Retinal pigment epithelial cell (primary cell): Measurements from ENCODE around the gene MROH9.

Experiments
- DNase-seq: peaks from one replicate; pipeline ENCODE4 v3.0.0-alpha.2; 2010; ENCODE audit warnings: low read depth
- H3K4me3 ChIP-seq: 2 replicates; pipeline ENCODE4 v1.5.1; 2011; ENCODE audit warnings: mild to moderate bottlenecking, low read length, control low read depth, moderate library complexity
- TF ChIP-seq, protein P1 (sequence below): conservative IDR thresholded peaks from 2 replicates; pipeline ENCODE4 v1.5.1; 2011; ENCODE audit warnings: low read depth, low read length, control low read depth, inconsistent platforms

The MROH9 gene

GRCh38 chr1:170993717-170994116 is 58.4 kb downstream of the MROH9 start:
- DNase-seq, result no peak
- no peak overlapping the region for H3K4me3 ChIP-seq
- TF ChIP-seq, protein P1, sequence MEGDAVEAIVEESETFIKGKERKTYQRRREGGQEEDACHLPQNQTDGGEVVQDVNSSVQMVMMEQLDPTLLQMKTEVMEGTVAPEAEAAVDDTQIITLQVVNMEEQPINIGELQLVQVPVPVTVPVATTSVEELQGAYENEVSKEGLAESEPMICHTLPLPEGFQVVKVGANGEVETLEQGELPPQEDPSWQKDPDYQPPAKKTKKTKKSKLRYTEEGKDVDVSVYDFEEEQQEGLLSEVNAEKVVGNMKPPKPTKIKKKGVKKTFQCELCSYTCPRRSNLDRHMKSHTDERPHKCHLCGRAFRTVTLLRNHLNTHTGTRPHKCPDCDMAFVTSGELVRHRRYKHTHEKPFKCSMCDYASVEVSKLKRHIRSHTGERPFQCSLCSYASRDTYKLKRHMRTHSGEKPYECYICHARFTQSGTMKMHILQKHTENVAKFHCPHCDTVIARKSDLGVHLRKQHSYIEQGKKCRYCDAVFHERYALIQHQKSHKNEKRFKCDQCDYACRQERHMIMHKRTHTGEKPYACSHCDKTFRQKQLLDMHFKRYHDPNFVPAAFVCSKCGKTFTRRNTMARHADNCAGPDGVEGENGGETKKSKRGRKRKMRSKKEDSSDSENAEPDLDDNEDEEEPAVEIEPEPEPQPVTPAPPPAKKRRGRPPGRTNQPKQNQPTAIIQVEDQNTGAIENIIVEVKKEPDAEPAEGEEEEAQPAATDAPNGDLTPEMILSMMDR, result no peak

GRCh38 chr1:171014880-171015279 is 79.5 kb downstream of the MROH9 start:
- H3K4me3 ChIP-seq, result no peak overlapping the region
- no peak for DNase-seq
- TF ChIP-seq, protein P1, result no peak

DNA sequence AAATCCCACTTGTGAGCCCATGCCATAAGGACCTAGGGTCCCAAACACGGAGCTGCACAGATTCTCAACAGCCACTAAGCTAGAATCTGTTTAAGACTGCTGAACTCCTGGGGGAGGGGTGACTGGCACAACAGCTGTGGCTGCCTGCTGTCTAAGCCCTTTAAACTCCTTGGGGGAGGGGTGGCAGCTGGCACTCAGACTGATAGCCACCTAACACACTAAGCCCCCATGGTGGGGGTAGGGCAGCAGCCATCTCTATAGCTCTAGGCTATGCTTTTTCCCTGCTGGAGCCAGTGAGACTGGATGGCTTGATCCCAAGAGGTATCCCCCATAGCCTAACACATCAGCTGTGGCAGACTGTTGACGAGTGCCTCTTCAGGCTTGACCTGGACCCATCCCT is 82.1 kb downstream of the MROH9 start:
- TF ChIP-seq, protein P1, result no peak
- no peak for DNase-seq
- no peak overlapping the region for H3K4me3 ChIP-seq

- TF ChIP-seq, protein P1, result no peak
- no peak overlapping the region for H3K4me3 ChIP-seq
- DNase-seq, result no peak
Measured at GRCh38 chr1:171019971-171020370, 84.6 kb downstream of the MROH9 start.

GRCh38 chr1:171032822-171033702 is 97.7 kb downstream of the MROH9 start:
- no peak for DNase-seq
- TF ChIP-seq, protein P1, result no peak
- peak overlapping the region; percentile 30 for H3K4me3 ChIP-seq

- TF ChIP-seq, protein P1, result no peak
- H3K4me3 ChIP-seq, result no peak overlapping the region
- DNase-seq, result no peak
Measured at GRCh38 chr1:171037626-171038025, 102.3 kb downstream of the MROH9 start.

DNA sequence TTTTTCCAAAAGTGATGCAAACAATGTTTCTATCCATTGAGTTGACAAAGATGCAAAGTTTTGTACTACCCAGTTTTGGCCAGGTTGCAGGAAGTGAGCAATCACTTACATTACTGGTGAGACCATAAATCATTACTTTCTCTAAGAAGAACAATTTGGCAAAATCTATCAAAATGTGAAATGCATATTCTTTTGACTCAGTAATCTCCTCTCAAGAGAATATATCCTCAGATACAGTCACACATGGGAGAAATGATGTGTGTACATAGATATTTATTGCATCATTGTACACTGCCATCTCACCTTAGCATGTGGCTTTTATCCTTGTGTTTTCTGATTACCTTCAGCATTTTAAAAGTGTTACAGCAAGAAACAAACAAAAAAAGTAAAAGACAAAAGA is 103.0 kb downstream of the MROH9 start:
- TF ChIP-seq, protein P1, result no peak
- no peak for DNase-seq
- no peak overlapping the region for H3K4me3 ChIP-seq
